ENCODE results near the gene GIT1. TPM values are rescaled to one million over a fixed set of nuclear protein-coding genes. Genes with fewer than 3 reads are reported as not detected.

The GIT1 gene
- total RNA-seq, 2 experiments from 2014 or later, result 44.3 to 60.2 TPM

GRCh38 chr17:29595943-29596774, 6.7 kb upstream of the GIT1 start:
- Histone ChIP-seq H3K4me1 (ENCODE audit: insufficient read depth, low read length, poor library complexity, severe bottlenecking) (peaks cover 32% of the 10 kb centered on the region), H3K4me3 (ENCODE audit: low read depth, low read length, poor library complexity, severe bottlenecking) (no peak overlapping the region), H3K27ac (ENCODE audit: low read depth, low read length, poor library complexity, severe bottlenecking) (no peak overlapping the region), H3K9me2 (ENCODE audit: insufficient read depth, low read length) (no peaks in the 10 kb centered on the region), H3K4me2 (ENCODE audit: low read length) (no peak overlapping the region), H3K79me2 (ENCODE audit: insufficient read depth, low read depth, low read length) (peaks cover 7% of the 10 kb centered on the region; the same call in 1 of the 2 replicates), H4K20me1 (ENCODE audit: insufficient read depth, low read length) (peaks cover 11% of the 10 kb centered on the region; the same call in 1 of the 2 replicates), H3K9me3 (ENCODE audit: low read length) (no peaks in the 10 kb centered on the region), H2AFZ (ENCODE audit: low read length) (no peak overlapping the region), H3K36me3 (ENCODE audit: insufficient read depth, low read length) (no peaks in the 10 kb centered on the region)
- POLR2A ChIA-PET, result no interaction called here
- intact Hi-C loops (cut with micrococcal nuclease; ENCODE audit: unreplicated experiment), result no loop called here
- DNase-seq (ENCODE audit: low spot score), result no peak
- TF ChIP-seq, protein P1, sequence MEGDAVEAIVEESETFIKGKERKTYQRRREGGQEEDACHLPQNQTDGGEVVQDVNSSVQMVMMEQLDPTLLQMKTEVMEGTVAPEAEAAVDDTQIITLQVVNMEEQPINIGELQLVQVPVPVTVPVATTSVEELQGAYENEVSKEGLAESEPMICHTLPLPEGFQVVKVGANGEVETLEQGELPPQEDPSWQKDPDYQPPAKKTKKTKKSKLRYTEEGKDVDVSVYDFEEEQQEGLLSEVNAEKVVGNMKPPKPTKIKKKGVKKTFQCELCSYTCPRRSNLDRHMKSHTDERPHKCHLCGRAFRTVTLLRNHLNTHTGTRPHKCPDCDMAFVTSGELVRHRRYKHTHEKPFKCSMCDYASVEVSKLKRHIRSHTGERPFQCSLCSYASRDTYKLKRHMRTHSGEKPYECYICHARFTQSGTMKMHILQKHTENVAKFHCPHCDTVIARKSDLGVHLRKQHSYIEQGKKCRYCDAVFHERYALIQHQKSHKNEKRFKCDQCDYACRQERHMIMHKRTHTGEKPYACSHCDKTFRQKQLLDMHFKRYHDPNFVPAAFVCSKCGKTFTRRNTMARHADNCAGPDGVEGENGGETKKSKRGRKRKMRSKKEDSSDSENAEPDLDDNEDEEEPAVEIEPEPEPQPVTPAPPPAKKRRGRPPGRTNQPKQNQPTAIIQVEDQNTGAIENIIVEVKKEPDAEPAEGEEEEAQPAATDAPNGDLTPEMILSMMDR (conservative IDR thresholded peaks at IDR 0.05; ENCODE audit: low read length), result no peak
- no peak for TF ChIP-seq EZH2phosphoT487 (IDR thresholded peaks at IDR 0.05; ENCODE audit: borderline replicate concordance, low read depth, low read length)
- CTCF ChIA-PET (ENCODE audit: unreplicated experiment), result no interaction called here
- BruUV-seq (replicated peaks), result no TSS peak

- H3K9me3 ChIP-seq (ENCODE audit: low read length), result no peaks in the 10 kb centered on the region
- DNase-seq (ENCODE audit: low spot score), result no peak
- intact Hi-C loops (cut with micrococcal nuclease; ENCODE audit: unreplicated experiment), result no loop called here
- peaks cover 34% of the 10 kb centered on the region for H3K4me1 ChIP-seq (ENCODE audit: insufficient read depth, low read length, poor library complexity, severe bottlenecking)
- ChIA-PET POLR2A (no interaction called here), CTCF (ENCODE audit: unreplicated experiment) (no interaction called here)
- H3K4me3 ChIP-seq (ENCODE audit: low read depth, low read length, poor library complexity, severe bottlenecking), result no peak overlapping the region
- no peaks in the 10 kb centered on the region for H3K36me3 ChIP-seq (ENCODE audit: insufficient read depth, low read length)
- TF ChIP-seq, protein P1 (conservative IDR thresholded peaks at IDR 0.05; ENCODE audit: low read length), result no peak
- no peak for TF ChIP-seq EZH2phosphoT487 (IDR thresholded peaks at IDR 0.05; ENCODE audit: borderline replicate concordance, low read depth, low read length)
- no TSS peak for BruUV-seq (replicated peaks)
- H2AFZ ChIP-seq (ENCODE audit: low read length), result no peak overlapping the region
- no peaks in the 10 kb centered on the region for H3K9me2 ChIP-seq (ENCODE audit: insufficient read depth, low read length)
- no peak overlapping the region for H3K27ac ChIP-seq (ENCODE audit: low read depth, low read length, poor library complexity, severe bottlenecking)
- peak overlapping the region; percentile 76; the same call in 1 of the 2 replicates for H3K4me2 ChIP-seq (ENCODE audit: low read length)
- peaks cover 7% of the 10 kb centered on the region; the same call in 1 of the 2 replicates for H3K79me2 ChIP-seq (ENCODE audit: insufficient read depth, low read depth, low read length)
- H4K20me1 ChIP-seq (ENCODE audit: insufficient read depth, low read length), result peaks cover 11% of the 10 kb centered on the region; the same call in 1 of the 2 replicates
These were observed 5.9 kb upstream of the GIT1 start for GRCh38 chr17:29595107-29595942.
